GM21515 (cell line): ENCODE results near the gene GGACT.
"Not testable (repeated sequence)": the region's sequence is repeated elsewhere in the genome, so short reads cannot be mapped to it uniquely, and the experiment has no call there.

ENCODE experiments used
- ATAC-seq: cut with Tn5 transposase; IDR thresholded peaks from one replicate; pipeline ENCODE4 v1.9.1; 2021; ENCODE audit not compliant: unreplicated experiment

GGACT gene

GRCh38 chr13:100532090-100532766 lies 56.4 kb downstream of the GGACT start:
- no peak for ATAC-seq

DNA sequence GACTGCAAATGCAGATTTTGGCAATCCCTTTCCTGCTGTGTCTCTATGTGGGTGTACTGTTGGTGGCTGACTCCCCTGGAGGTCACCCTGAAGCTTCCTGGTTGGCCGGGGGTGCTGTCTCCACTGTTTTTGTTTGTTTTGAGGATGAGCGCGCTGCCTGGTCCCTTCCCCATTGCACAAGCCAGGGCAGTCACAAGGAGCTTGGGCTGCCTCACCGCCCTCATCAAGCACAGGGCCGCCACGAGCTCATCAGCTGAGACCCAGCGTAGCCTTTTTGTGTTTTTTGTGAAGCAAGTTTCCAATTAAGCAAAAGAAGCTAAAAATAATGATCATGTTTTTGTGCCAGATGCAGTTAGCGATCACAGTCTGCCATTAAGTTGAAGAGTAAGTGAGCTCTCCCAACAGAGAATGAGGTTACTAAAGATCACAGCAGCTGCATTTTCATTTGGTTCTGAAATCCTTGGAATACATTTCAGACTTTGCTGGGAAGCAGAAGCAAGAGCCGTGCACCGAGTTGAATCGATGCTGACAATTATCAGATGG lies 57.8 kb downstream of the GGACT start:
- ATAC-seq: no peak

GRCh38 chr13:100529666-100530377 lies 58.8 kb downstream of the GGACT start:
- no peak for ATAC-seq

DNA sequence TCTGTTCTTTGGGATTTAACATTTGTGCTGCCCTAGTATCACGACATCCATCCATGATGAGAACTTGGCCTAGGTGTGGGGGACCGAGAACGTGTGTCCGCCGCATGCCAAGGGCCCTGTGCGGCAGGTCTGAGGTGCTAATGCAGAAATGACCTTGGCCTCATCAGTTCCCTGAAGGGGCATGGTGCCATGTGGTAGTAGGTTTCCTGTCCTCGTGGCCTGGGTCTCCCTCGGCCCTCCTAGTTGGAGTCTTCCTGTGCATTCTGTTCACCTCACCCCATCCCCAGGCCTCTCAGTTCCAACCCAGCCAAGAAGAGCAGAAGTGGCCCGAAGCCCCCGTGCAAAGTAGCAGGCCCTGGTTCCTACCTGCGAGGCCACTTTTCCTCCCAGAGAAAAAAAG lies 59.8 kb downstream of the GGACT start:
- no peak for ATAC-seq

DNA sequence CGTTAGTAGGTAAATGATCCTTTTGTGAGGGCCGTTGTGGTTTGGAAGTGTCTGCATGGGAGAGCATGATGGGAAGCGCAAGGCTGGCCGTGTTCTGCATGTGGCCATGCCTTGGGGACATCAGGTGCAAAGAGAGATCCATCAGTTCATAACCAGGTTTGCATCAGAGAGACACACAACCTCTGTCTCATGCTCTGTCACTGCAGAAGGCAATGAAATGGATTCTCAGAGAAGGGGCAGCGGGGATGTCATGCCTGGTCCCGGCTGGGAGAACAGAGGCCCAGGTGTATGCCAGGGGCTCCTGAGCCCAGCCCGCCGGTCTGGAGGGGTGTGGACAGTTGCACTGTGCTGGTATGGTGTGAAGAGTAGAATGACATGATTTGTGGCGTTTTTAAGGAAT lies 60.2 kb downstream of the GGACT start:
- ATAC-seq: no peak

DNA sequence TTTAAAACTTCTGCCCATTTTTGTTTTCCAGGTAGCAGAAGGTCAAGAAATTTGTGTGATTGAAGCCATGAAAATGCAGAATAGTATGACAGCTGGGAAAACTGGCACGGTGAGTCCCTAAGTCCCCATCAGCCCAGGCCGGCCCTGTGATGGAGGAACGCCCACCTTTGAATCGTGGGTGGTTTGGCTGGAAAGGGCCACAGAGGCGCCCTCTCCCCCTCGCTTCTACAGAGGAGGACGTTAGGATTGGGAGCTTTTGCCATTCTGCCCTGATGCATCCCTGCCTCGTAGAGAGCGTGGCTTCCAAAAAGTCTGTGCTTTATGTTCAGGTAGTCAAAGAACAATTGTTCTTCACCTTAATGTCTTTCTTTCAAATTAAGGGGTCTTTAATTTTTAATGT lies 60.9 kb downstream of the GGACT start:
- ATAC-seq: no peak

GRCh38 chr13:100526318-100527000 lies 62.1 kb downstream of the GGACT start:
- ATAC-seq: no peak

GRCh38 chr13:100525453-100526317 lies 62.9 kb downstream of the GGACT start:
- no peak for ATAC-seq

DNA sequence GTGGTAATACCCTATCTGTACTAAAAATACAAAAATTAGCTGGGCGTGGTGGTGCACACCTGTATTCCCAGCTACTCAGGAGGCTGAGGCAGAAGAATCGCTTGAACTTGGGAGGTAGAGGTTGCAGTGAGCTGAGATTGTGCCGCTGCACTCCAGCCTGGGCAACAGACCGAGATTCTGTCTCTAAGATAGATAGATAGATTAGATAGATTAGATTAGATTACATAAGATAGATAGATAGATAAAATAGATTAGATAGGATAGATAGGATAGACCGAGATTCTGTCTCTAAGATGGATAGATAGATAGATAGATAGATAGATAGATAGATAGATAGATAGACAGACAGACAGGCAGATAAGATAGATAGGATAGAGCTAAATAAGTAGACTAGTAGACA lies 63.9 kb downstream of the GGACT start:
- ATAC-seq: not testable (repeated sequence)

DNA sequence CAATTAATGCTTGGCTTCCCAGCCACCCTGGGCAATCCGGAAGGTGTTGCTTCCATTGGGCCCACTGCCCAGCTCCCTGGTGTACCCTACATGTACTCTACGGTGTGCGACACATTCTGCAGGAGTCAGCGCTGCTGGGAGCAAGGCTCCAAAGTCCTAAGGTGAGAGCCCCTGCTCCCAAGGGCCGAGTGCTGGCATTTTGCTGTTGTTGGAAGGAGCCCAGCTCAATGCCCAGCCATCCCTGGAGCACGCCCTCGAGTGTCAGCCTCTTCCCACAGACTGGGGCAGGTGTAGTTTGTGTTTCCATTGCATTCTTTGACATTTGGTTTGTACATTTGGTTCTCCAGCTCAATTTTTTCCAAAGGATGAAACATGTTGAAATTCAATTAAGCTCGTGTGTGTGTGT lies 64.6 kb downstream of the GGACT start:
- ATAC-seq: no peak

- ATAC-seq: no peak
These were observed 65.2 kb downstream of the GGACT start for GRCh38 chr13:100523411-100523810.

DNA sequence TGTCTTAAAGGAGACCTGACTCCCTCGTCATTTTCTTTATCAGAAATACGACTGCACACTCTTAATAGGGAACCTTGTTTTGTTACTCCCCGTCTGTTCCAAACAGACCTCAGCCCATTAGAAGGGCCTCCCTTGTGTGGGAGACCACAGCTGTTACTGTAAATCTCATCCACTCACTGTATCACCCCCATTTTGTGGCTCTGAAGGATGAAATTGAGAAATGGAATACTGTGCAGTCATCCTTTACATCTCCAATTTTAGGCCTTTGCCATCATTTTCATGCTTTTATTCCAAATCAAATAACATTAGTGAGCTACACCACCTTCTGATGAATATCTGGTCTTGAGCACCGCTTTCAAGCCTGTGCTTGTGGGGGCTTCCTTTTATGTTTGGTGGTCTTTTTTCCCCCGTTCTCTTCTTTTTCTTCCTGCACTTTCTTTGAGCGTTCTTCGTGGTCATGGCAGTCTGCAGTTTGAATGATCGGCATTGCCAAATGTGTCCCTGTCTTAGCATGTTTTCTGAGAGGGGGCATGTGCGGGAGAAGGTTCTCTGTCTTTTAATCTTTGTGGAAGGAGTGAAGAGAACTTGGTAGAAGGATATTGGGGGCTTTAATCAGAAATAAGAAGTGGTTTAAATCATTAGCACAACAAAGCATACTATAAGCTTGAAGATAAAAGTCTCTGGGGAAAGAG lies 65.8 kb downstream of the GGACT start:
- no peak for ATAC-seq

DNA sequence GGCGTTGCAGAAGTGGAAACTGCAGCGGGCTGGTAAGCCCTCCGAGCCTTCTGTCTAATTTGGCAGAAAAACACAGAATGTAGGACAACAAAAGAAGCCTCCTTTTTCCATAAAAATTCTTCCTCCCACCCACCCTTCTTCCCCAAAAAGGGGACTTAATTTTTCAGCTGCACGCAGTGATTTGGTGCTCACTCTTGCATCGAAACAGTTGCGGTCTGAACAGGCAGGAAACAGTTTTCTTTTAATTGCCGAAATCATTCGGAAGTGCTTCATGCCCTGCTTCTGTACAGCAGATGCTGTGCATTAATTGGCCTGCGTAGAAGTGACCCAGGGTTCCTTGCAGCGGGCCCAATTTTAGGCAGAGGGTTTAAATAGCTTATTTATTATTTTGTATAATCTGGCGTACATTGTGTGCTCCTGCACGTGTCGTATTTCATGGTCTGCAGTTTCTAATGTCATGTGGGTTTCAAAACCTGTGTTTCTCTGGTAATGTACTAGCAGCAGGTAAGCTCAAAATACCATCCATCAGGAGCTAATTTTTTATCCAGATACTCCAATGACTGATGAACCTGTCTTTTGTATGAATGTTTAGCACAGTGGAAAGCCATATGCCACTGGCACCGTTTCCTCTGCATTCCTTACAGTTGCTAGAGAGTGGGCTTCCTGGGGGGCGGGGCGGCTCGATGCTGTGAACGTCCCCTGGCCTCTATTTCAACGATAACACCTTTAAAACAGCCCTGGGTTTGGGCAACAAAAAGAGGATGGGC lies 66.6 kb downstream of the GGACT start:
- ATAC-seq: no peak

GRCh38 chr13:100520936-100521850 lies 67.4 kb downstream of the GGACT start:
- ATAC-seq: no peak

- no peak for ATAC-seq
These were observed 69.0 kb downstream of the GGACT start for GRCh38 chr13:100519626-100520025.

DNA sequence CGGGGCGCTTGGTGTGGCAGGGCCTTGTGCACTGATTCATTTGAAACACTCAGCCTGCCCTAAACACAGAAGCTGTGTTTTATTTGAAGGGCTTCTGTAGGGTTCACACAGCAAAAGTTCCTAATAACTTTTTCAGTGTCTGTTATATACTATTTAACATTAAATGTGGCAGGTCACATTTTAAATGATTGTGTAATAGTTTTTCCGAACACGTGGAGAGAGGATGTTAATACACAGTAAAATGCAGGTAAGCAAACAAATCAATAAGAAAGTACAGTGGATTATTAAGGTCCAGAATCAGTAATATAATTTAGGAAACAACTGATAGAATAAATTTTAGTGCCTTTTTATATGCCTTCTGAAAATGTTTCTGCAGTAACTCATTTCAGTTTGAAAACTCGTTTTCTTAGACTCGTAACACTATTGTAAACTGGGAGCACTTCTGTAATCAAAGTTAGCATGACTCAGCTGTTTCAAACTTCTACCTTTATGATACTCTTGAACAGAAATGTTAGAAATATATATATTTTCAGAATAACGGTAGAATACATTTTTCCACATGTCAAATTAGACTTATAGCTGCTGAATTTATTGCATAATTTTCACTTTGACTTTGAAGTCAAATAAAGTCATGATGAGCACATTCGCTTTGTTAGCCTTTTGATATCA lies 70.1 kb downstream of the GGACT start:
- ATAC-seq: no peak

- no peak for ATAC-seq
These were observed 70.9 kb downstream of the GGACT start for GRCh38 chr13:100517728-100518127.

GRCh38 chr13:100517135-100517534 lies 71.5 kb downstream of the GGACT start:
- no peak for ATAC-seq
